SJSA1 (cell line): ENCODE measurements around the gene ARL4D. TPM values are rescaled to one million over a fixed set of nuclear protein-coding genes. Genes with fewer than 3 reads are reported as not detected.
A peak's percentile ranks its signal among the peaks of the same experiment; 100 is the strongest.

Experiments
- DNase-seq, 2 experiments: peaks; one replicate each; pipeline ENCODE4 v3.0.0-alpha.2; 2015 to 2020; ENCODE audit warnings: low spot score in 2 of 2, low read depth in 1 of 2
- H3K27ac ChIP-seq: fragments of 250-450 bp; sonication (Bioruptor Pico); 2 replicates; pipeline ENCODE4 v1.5.1; 2020; ENCODE audit warnings: mild to moderate bottlenecking, moderate library complexity
- H3K27me3 ChIP-seq: fragments of 250-450 bp; sonication (Bioruptor Pico); replicated peaks from 2 replicates; pipeline ENCODE4 v1.5.1; 2020; ENCODE audit warnings: mild to moderate bottlenecking, moderate library complexity
- H3K36me3 ChIP-seq: fragments of 250-450 bp; sonication (Bioruptor Pico); 2 replicates; pipeline ENCODE4 v1.5.1; 2020; ENCODE audit warnings: mild to moderate bottlenecking
- H3K4me1 ChIP-seq: fragments of 250-450 bp; sonication (Bioruptor Pico); replicated peaks from 2 replicates; pipeline ENCODE4 v1.6.1; 2021; ENCODE audit warnings: mild to moderate bottlenecking
- H3K4me3 ChIP-seq: fragments of 250-450 bp; sonication (Bioruptor Pico); 2 replicates; pipeline ENCODE4 v1.5.1; 2020; ENCODE audit warnings: mild to moderate bottlenecking
- H3K9me3 ChIP-seq: fragments of 250-450 bp; sonication (Bioruptor Pico); replicated peaks from 2 replicates; pipeline ENCODE4 v1.5.1; 2020; ENCODE audit warnings: mild to moderate bottlenecking
- total RNA-seq: library from RNA; depleted of rRNA; stranded (reverse); fragments of >200 nt; shearing (Covaris generic); gene quantifications from 2 replicates; pipeline ENCODE4 v1.2.3, GENCODE V29; 2014

The ARL4D gene
- total RNA-seq, 1 experiment from 2014 or later: 28.0 TPM

DNA sequence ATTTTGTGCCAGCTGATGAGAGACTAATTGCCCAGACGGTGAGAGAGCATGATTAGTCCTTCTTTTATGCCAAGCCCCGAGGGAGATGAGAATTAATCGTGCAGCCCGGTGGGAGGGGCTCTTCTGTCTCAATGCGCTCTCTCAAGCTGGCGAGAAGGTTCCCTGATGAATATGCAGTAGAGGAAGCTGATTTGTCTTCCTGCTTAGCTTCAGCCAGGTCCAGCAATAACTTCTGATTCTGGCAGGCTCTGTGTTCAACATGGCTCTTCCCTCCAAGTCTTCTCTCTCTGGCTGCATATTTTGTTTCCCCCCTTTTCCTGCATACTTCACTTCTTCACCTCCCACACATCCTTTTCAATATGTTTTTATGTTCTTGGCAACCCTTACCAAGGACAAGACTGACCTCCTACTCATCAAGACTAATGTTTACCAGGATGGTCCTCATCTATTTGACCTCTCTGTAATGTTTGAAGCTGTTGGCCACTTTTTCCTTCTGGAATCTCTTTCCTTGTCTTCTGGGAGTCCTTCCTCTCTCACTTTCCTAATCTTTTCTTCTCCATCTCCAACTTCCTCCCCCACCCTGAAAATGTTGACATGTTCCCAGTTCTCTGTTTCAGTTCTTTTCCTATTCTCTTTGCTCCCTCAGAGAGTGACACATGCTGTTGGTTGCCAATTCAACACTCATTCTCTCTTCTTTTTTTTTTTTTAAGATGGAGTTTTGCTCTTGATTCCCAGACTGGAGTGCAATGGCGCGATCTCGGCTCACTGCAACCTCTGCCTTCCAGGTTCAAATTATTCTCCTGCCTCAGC lies 33.1 kb downstream of the ARL4D start:
- no peaks in the 10 kb centered on the region for H3K27me3 ChIP-seq
- H3K4me3 ChIP-seq: no peak overlapping the region
- DNase-seq: no peak
- H3K4me1 ChIP-seq: peaks cover 16% of the 10 kb centered on the region
- no peak overlapping the region for H3K27ac ChIP-seq
- H3K36me3 ChIP-seq: no peaks in the 10 kb centered on the region
- no peaks in the 10 kb centered on the region; the same call in 1 of the 2 replicates for H3K9me3 ChIP-seq

GRCh38 chr17:43434902-43435319 lies 36.1 kb downstream of the ARL4D start:
- no peak for DNase-seq
- no peak overlapping the region for H3K4me3 ChIP-seq
- H3K27me3 ChIP-seq: 0 out of 2 replicates have a peak, but pooled peaks cover 2% of the 10 kb centered on the region
- no peak overlapping the region for H3K27ac ChIP-seq
- H3K9me3 ChIP-seq: no peaks in the 10 kb centered on the region; the same call in 1 of the 2 replicates
- no peaks in the 10 kb centered on the region for H3K36me3 ChIP-seq
- H3K4me1 ChIP-seq: peaks cover 5% of the 10 kb centered on the region

DNA sequence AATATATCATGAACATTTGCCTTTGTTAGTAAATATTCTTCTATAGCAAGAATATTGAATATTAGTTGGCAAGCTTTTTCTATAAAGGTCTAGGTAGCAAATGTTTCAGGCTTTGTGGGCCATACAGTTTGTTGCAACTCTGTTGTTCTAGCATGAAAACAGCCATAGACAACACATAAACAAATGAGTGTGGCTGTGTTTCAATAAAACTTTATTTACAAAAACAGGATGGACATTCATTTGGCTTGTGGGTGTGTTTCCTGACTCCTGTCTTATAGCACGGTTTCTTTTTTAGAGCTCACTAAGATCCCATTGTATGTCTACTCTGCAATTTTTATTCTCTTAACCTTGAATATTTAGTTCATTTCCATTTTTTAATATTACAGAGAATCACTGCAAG lies 39.0 kb downstream of the ARL4D start:
- no peaks in the 10 kb centered on the region for H3K36me3 ChIP-seq
- 0 out of 2 replicates have a peak, but pooled peaks cover 2% of the 10 kb centered on the region for H3K27me3 ChIP-seq
- no peak for DNase-seq
- H3K9me3 ChIP-seq: no peaks in the 10 kb centered on the region; the same call in 1 of the 2 replicates
- no peak overlapping the region for H3K4me3 ChIP-seq
- H3K4me1 ChIP-seq: peaks cover 4% of the 10 kb centered on the region
- no peak overlapping the region for H3K27ac ChIP-seq

GRCh38 chr17:43438626-43439025 lies 39.8 kb downstream of the ARL4D start:
- Histone ChIP-seq H3K36me3 (no peaks in the 10 kb centered on the region), H3K27me3 (0 out of 2 replicates have a peak, but pooled peaks cover 2% of the 10 kb centered on the region), H3K4me1 (peaks cover 4% of the 10 kb centered on the region), H3K27ac (no peak overlapping the region), H3K4me3 (no peak overlapping the region), H3K9me3 (no peaks in the 10 kb centered on the region; the same call in 1 of the 2 replicates)
- DNase-seq: no peak

- H3K9me3 ChIP-seq: no peaks in the 10 kb centered on the region; the same call in 1 of the 2 replicates
- DNase-seq: no peak
Observed at GRCh38 chr17:43439041-43439440, 40.2 kb downstream of the ARL4D start.

GRCh38 chr17:43442711-43443110 lies 43.9 kb downstream of the ARL4D start:
- H3K4me3 ChIP-seq: no peak overlapping the region
- H3K36me3 ChIP-seq: no peaks in the 10 kb centered on the region
- DNase-seq: no peak
- 0 out of 2 replicates have a peak, but pooled peaks cover 2% of the 10 kb centered on the region for H3K27me3 ChIP-seq
- no peak overlapping the region for H3K27ac ChIP-seq
- no peaks in the 10 kb centered on the region for H3K9me3 ChIP-seq
- H3K4me1 ChIP-seq: peaks cover 14% of the 10 kb centered on the region

More at GRCh38 chr17:43439041-43439440, 40.2 kb downstream of the ARL4D start:
- Histone ChIP-seq H3K4me1 (peaks cover 7% of the 10 kb centered on the region), H3K36me3 (no peaks in the 10 kb centered on the region), H3K27me3 (0 out of 2 replicates have a peak, but pooled peaks cover 2% of the 10 kb centered on the region), H3K4me3 (no peak overlapping the region), H3K27ac (no peak overlapping the region)

GRCh38 chr17:43443381-43443780 lies 44.6 kb downstream of the ARL4D start:
- Histone ChIP-seq H3K4me3 (no peak overlapping the region), H3K27ac (no peak overlapping the region), H3K9me3 (no peaks in the 10 kb centered on the region), H3K4me1 (peaks cover 14% of the 10 kb centered on the region), H3K27me3 (0 out of 2 replicates have a peak, but pooled peaks cover 2% of the 10 kb centered on the region), H3K36me3 (no peaks in the 10 kb centered on the region)
- no peak for DNase-seq

DNA sequence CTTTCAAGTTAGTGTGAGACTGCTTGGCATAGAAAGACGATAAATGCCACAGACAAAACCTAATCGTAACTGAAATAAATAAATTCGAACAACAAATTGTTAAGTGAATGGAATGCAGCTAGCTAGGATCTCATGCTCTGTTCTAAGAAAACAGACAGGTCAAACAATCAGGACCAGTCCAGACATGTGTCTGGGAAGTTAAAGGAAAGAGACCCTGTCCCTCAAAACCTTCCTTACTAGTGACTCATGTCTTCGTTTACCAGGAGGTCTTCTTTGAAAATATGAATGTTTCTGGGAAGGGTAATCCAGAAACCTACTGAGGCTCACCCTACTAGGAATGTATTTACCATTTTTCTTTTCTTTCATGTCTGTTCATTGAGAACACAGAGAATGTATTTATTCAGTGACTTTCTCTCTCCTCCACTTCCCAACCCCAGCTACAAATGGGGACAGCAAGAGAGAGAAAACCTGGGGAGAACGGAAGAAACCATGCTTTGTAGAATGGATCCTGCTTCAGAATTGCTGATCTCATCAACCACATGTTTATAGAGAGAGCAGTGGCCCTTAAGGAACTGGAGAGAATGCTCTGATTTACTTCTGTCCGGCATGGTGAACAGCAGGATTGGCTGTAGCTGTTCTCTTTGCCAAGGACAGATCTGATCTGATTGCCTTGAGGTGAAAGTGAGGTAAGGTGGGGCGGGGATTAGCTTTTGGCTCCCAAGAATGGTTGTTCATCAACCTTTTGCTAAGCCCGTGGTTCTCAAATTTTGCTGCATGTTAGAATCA lies 45.6 kb downstream of the ARL4D start:
- H3K36me3 ChIP-seq: no peaks in the 10 kb centered on the region
- no peaks in the 10 kb centered on the region for H3K9me3 ChIP-seq
- peak in 1 of 2 experiments; percentile 77 for DNase-seq
- H3K4me3 ChIP-seq: no peak overlapping the region
- peak overlapping the region; percentile 55 for H3K27ac ChIP-seq
- no peaks in the 10 kb centered on the region for H3K27me3 ChIP-seq
- H3K4me1 ChIP-seq: peaks cover 14% of the 10 kb centered on the region

- no peak for DNase-seq
- Histone ChIP-seq H3K27ac (peak overlapping the region; percentile 55), H3K4me3 (no peak overlapping the region), H3K36me3 (no peaks in the 10 kb centered on the region), H3K4me1 (peaks cover 14% of the 10 kb centered on the region), H3K27me3 (no peaks in the 10 kb centered on the region), H3K9me3 (no peaks in the 10 kb centered on the region)
Observed at GRCh38 chr17:43445009-43445589, 46.3 kb downstream of the ARL4D start.

DNA sequence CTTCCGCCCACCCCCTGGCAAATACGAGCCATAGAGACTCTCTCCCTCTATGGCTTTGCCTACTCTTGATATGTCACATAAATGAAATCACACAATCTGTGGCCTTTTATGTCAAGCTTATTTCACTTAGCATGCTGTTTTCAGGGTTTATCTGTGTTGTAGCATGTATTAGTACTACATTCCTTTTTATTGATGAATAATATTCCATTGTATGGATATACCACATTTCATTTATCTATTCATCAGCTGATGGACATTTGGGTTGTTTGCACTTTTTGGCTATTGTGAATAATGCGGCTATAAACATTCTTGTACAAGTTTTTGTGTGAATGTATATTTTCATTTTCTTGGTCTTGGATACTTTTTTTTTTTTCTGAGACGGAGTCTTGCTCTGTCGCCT lies 48.0 kb downstream of the ARL4D start:
- Histone ChIP-seq H3K9me3 (no peaks in the 10 kb centered on the region), H3K36me3 (no peaks in the 10 kb centered on the region), H3K27ac (no peak overlapping the region), H3K4me3 (no peak overlapping the region), H3K4me1 (peaks cover 14% of the 10 kb centered on the region), H3K27me3 (no peaks in the 10 kb centered on the region)
- no peak for DNase-seq

GRCh38 chr17:43448720-43449469 lies 50.1 kb downstream of the ARL4D start:
- DNase-seq: no peak
- Histone ChIP-seq H3K27me3 (no peaks in the 10 kb centered on the region), H3K27ac (no peak overlapping the region), H3K9me3 (no peaks in the 10 kb centered on the region), H3K36me3 (no peaks in the 10 kb centered on the region), H3K4me1 (peaks cover 12% of the 10 kb centered on the region), H3K4me3 (no peak overlapping the region)

DNA sequence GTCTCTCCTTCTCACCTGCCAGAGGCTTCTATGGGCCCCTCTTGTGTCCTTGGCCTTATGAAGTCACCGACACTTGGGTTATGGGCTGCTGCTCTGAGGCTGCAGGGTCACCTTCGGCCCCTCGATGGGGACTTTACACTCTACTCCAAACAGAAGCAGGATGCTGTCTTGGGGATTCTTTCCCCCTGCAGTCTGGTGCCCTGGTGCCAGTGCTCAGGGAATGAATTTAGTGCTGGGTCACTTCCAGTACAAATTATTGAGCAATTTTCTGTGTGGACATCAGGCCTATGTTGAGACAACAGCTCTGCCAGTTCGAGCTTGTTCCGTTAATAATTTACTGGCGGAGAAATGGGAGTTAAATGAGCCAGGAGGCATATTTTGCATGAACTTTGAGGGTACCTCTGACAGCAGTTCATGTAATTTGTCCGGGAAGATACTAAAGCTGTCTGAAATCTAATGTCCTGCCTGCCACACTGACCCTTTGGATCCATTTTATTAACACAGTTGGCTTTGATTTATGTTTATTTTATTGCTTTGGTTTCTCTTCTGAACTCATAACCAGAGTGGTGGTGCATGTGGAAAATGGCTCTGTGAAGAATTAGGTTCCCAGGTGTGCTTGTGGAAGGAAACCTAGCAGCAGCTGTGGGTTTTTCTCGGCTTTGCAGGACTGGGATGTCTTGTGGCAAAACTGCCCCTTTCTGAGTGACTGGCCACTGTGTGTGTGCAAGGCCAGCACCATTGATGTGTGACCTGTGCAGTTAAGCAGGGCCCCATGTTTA lies 50.9 kb downstream of the ARL4D start:
- Histone ChIP-seq H3K27me3 (no peaks in the 10 kb centered on the region), H3K4me1 (peaks cover 5% of the 10 kb centered on the region), H3K36me3 (no peaks in the 10 kb centered on the region), H3K27ac (no peak overlapping the region), H3K9me3 (no peaks in the 10 kb centered on the region), H3K4me3 (no peak overlapping the region)
- no peak for DNase-seq
